ENCODE measurements around the gene TECTB. TPM values are rescaled to one million over a fixed set of nuclear protein-coding genes. Genes with fewer than 3 reads are reported as not detected.
A peak's percentile ranks its signal among the peaks of the same experiment; 100 is the strongest.

Gene TECTB
- total and polyA plus RNA-seq, 11 donors = not detected

- H3K4me3 ChIP-seq = no peak overlapping the region
- DNase-seq = no peak
- TF ChIP-seq POLR2A (IDR thresholded peaks at IDR 0.05) (no peak), CTCF (IDR thresholded peaks at IDR 0.05) (no peak)
- H3K4me1 ChIP-seq = peaks cover 0 to 26% (median 6%) of the 10 kb centered on the region in 12 donors
- no peaks in the 10 kb centered on the region for H3K27me3 ChIP-seq
- H3K27ac ChIP-seq = peak overlapping the region in 7 of 12 donors; percentile 6 to 78 (median 39)
- no peaks in the 10 kb centered on the region for H3K36me3 ChIP-seq
- intact Hi-C loops (cut with DNase I) = loop anchor here in 3 of 10 donors (5.0 kb wide), 1 partner anchor 115 kb away; the partner anchor contains the start of gene GPAM (in 3 of the 3)
- ATAC-seq = peak in 1 of 4 donors; percentile 16
- H3K9me3 ChIP-seq = no peaks in the 10 kb centered on the region
- 63 to 72% (median 67%) methylated on average over 8 to 9 of the region's 9 CpGs for WGBS, 4 donors
These were observed 13.7 kb downstream of the TECTB start for GRCh38 chr10:112296908-112297331.

- H3K4me3 ChIP-seq = no peak overlapping the region
- H3K27me3 ChIP-seq = no peaks in the 10 kb centered on the region
- WGBS, 4 donors = 51 to 57% (median 54%) methylated on average over 6 of the region's 6 CpGs
- intact Hi-C loops (cut with DNase I) = loop anchor here in 3 of 10 donors (5.0 kb wide), 1 partner anchor 116 kb away; the partner anchor contains the start of gene GPAM (in 3 of the 3)
- ATAC-seq (no peak), DNase-seq (no peak)
- no peaks in the 10 kb centered on the region for H3K9me3 ChIP-seq
- no peaks in the 10 kb centered on the region for H3K36me3 ChIP-seq
- H3K27ac ChIP-seq = no peak overlapping the region
- peaks cover 0 to 26% (median 6%) of the 10 kb centered on the region in 12 donors for H3K4me1 ChIP-seq
- TF ChIP-seq CTCF (IDR thresholded peaks at IDR 0.05) = no peak
These were observed 15.4 kb downstream of the TECTB start for GRCh38 chr10:112298581-112298980.

- Histone ChIP-seq H3K4me3 (no peak overlapping the region), H3K27ac (no peak overlapping the region), H3K4me1 (peaks cover 0 to 26% (median 6%) of the 10 kb centered on the region in 12 donors), H3K36me3 (no peaks in the 10 kb centered on the region), H3K27me3 (no peaks in the 10 kb centered on the region), H3K9me3 (no peaks in the 10 kb centered on the region)
- ATAC-seq (no peak), DNase-seq (no peak)
- TF ChIP-seq CTCF (IDR thresholded peaks at IDR 0.05) (no peak), POLR2A (IDR thresholded peaks at IDR 0.05) (no peak)
- intact Hi-C loops (cut with DNase I) = loop anchor here in 3 of 10 donors (5.0 kb wide), 1 partner anchor 117 kb away; the partner anchor contains the start of gene GPAM (in 3 of the 3)
- 73 to 83% (median 76%) methylated on average over 15 of the region's 15 CpGs for WGBS, 4 donors
These were observed 16.3 kb downstream of the TECTB start for GRCh38 chr10:112299456-112299855.

GRCh38 chr10:112302335-112302734 is 19.1 kb downstream of the TECTB start:
- WGBS, 4 donors = 89 to 95% (median 92%) methylated on average over 3 of the region's 3 CpGs
- intact Hi-C loops (cut with DNase I) = loop anchor here in 2 of 10 donors (10.0 kb wide), 2 partner anchors 108 to 128 kb away; no protein-coding TSS in a partner anchor
- TF ChIP-seq POLR2A (IDR thresholded peaks at IDR 0.05) (no peak), CTCF (IDR thresholded peaks at IDR 0.05) (no peak)
- ATAC-seq = no peak
- no peak for DNase-seq
- peaks cover 0 to 2% (median 0%) of the 10 kb centered on the region in 12 donors for H3K4me1 ChIP-seq
- H3K36me3 ChIP-seq = no peaks in the 10 kb centered on the region
- no peaks in the 10 kb centered on the region for H3K9me3 ChIP-seq
- H3K4me3 ChIP-seq = no peak overlapping the region
- no peak overlapping the region for H3K27ac ChIP-seq
- peaks cover 0 to 3% (median 0%) of the 10 kb centered on the region in 9 donors for H3K27me3 ChIP-seq

Measured in heart left ventricle (tissue), 16 donors.